H9 (cell line): ENCODE results near the gene MOCS1. TPM values are rescaled to one million over a fixed set of nuclear protein-coding genes. Genes with fewer than 3 reads are reported as not detected.

Source experiments
- DNase-seq: peaks from one replicate; pipeline ENCODE4 v3.0.0-alpha.2; 2017
- H2AFZ ChIP-seq: one replicate; pipeline ENCODE4 v1.6.1; 2013; ENCODE audit warnings: mild to moderate bottlenecking, low read length, control low read depth, moderate library complexity
- H2AK5ac ChIP-seq: 2 replicates; pipeline ENCODE4 v1.6.1; 2013; ENCODE audit warnings: low read length, control low read depth, mixed read lengths; ENCODE audit not compliant: insufficient read length
- H2BK120ac ChIP-seq: one replicate; pipeline ENCODE4 v1.6.1; 2013; ENCODE audit warnings: low read depth, mild to moderate bottlenecking, low read length, control low read depth, inconsistent platforms; ENCODE audit not compliant: poor library complexity, severe bottlenecking
- H2BK12ac ChIP-seq: 2 replicates; pipeline ENCODE4 v1.6.1; 2013; ENCODE audit warnings: low read length, control low read depth, mixed read lengths, low read depth; ENCODE audit not compliant: insufficient read length
- H2BK15ac ChIP-seq: 2 replicates; pipeline ENCODE4 v1.6.1; 2013; ENCODE audit warnings: low read depth, low read length, control low read depth
- H2BK20ac ChIP-seq: one replicate; pipeline ENCODE4 v1.6.1; 2013; ENCODE audit warnings: low read depth, mild to moderate bottlenecking, low read length, control low read depth, inconsistent platforms; ENCODE audit not compliant: poor library complexity, severe bottlenecking
- H2BK5ac ChIP-seq: 2 replicates; pipeline ENCODE4 v1.6.1; 2013; ENCODE audit warnings: low read length, control low read depth, mixed read lengths; ENCODE audit not compliant: insufficient read length
- H3K14ac ChIP-seq: 2 replicates; pipeline ENCODE4 v1.6.1; 2013; ENCODE audit warnings: low read length, control low read depth; ENCODE audit not compliant: insufficient read depth
- H3K18ac ChIP-seq: 2 replicates; pipeline ENCODE4 v1.6.1; 2013; ENCODE audit warnings: low read depth, mild to moderate bottlenecking, mixed read lengths, low read length, control low read depth; ENCODE audit not compliant: insufficient read length
- H3K23ac ChIP-seq: 2 replicates; pipeline ENCODE4 v1.6.1; 2013; ENCODE audit warnings: low read length, control low read depth, mixed read lengths, low read depth; ENCODE audit not compliant: insufficient read length
- H3K23me2 ChIP-seq: 2 replicates; pipeline ENCODE4 v1.6.1; 2013; ENCODE audit warnings: low read depth, mild to moderate bottlenecking, mixed read lengths, low read length, control low read depth; ENCODE audit not compliant: insufficient read length, poor library complexity, severe bottlenecking
- H3K27ac ChIP-seq: 2 replicates; pipeline ENCODE4 v1.5.1; 2013; ENCODE audit warnings: low read length, control low read depth, mixed read lengths, low read depth; ENCODE audit not compliant: insufficient read length
- H3K27me3 ChIP-seq: 2 replicates; pipeline ENCODE4 v1.6.1; 2013; ENCODE audit warnings: low read length, control low read depth, inconsistent platforms; ENCODE audit not compliant: insufficient read depth
- H3K4ac ChIP-seq: 2 replicates; pipeline ENCODE4 v1.6.1; 2013; ENCODE audit warnings: low read depth, mild to moderate bottlenecking, control low read depth, inconsistent platforms, low read length, moderate library complexity
- H3K4me1 ChIP-seq: 2 replicates; pipeline ENCODE4 v1.6.1; 2013; ENCODE audit warnings: low read length, control low read depth, inconsistent platforms; ENCODE audit not compliant: insufficient read depth
- H3K4me2 ChIP-seq: 2 replicates; pipeline ENCODE4 v1.6.1; 2013; ENCODE audit warnings: low read length, control low read depth, mixed read lengths; ENCODE audit not compliant: insufficient read length, insufficient read depth
- H3K56ac ChIP-seq: 2 replicates; pipeline ENCODE4 v1.6.1; 2013; ENCODE audit warnings: low read depth, mild to moderate bottlenecking, mixed read lengths, low read length, control low read depth; ENCODE audit not compliant: insufficient read length
- H3K79me1 ChIP-seq: 2 replicates; pipeline ENCODE4 v1.6.1; 2013; ENCODE audit warnings: low read depth, mild to moderate bottlenecking, moderate library complexity, low read length, control low read depth, inconsistent platforms; ENCODE audit not compliant: insufficient read depth, poor library complexity, severe bottlenecking
- H3K79me2 ChIP-seq: 2 replicates; pipeline ENCODE4 v1.6.1; 2013; ENCODE audit warnings: low read length, control low read depth, inconsistent platforms; ENCODE audit not compliant: insufficient read depth
- H3K9ac ChIP-seq: 2 replicates; pipeline ENCODE4 v1.6.1; 2013; ENCODE audit warnings: low read length, control low read depth, mixed read lengths; ENCODE audit not compliant: insufficient read length; ENCODE audit errors: extremely low read depth
- H3K9me3 ChIP-seq: one replicate; pipeline ENCODE4 v1.6.1; 2013; ENCODE audit warnings: low read depth, low read length, inconsistent platforms; ENCODE audit not compliant: control insufficient read depth
- H3T11ph ChIP-seq: one replicate; pipeline ENCODE4 v1.6.1; 2013; ENCODE audit warnings: mild to moderate bottlenecking, low read length, control low read depth, inconsistent platforms
- H4K20me1 ChIP-seq: one replicate; pipeline ENCODE4 v1.6.1; 2013; ENCODE audit not compliant: control insufficient read depth, insufficient read length, insufficient read depth
- H4K5ac ChIP-seq: 2 replicates; pipeline ENCODE4 v1.6.1; 2013; ENCODE audit warnings: low read depth, mild to moderate bottlenecking, mixed read lengths, low read length, control low read depth; ENCODE audit not compliant: insufficient read length
- H4K8ac ChIP-seq: replicated peaks from 2 replicates; pipeline ENCODE4 v1.6.1; 2013; ENCODE audit warnings: low read length, control low read depth, mixed read lengths, low read depth; ENCODE audit not compliant: insufficient read length
- H4K91ac ChIP-seq: 2 replicates; pipeline ENCODE4 v1.6.1; 2013; ENCODE audit warnings: low read depth, mild to moderate bottlenecking, moderate library complexity, mixed read lengths, low read length, control low read depth; ENCODE audit not compliant: insufficient read length
- H3K27ac Mint-ChIP-seq, 3 experiments: 2 replicates in 2 of 3; 3 replicates in 1 of 3; pipeline ENCODE4 v1.8.0; 2020 to 2021; ENCODE audit warnings: mixed read lengths in 3 of 3, mild to moderate bottlenecking in 1 of 3, moderate library complexity in 1 of 3
- H3K27me3 Mint-ChIP-seq: 2 replicates; pipeline ENCODE4 v1.8.0; 2021; ENCODE audit warnings: low read depth, mild to moderate bottlenecking, moderate library complexity, mixed read lengths
- H3K36me3 Mint-ChIP-seq, 3 experiments: 2 replicates in 2 of 3; 3 replicates in 1 of 3; pipeline ENCODE4 v1.8.0; 2020 to 2021; ENCODE audit warnings: low read depth in 3 of 3, mixed read lengths in 3 of 3; ENCODE audit not compliant: insufficient read depth in 1 of 3
- H3K4me1 Mint-ChIP-seq, 2 experiments: 2 replicates each; pipeline ENCODE4 v1.8.0; 2020; ENCODE audit warnings: mixed read lengths in 2 of 2
- H3K4me3 Mint-ChIP-seq, 2 experiments: 2 replicates in 1 of 2; 3 replicates in 1 of 2; pipeline ENCODE4 v1.8.0; 2020 to 2021; ENCODE audit warnings: mild to moderate bottlenecking in 2 of 2, mixed read lengths in 2 of 2, moderate library complexity in 1 of 2
- H3K9me3 Mint-ChIP-seq, 2 experiments: 2 replicates in 1 of 2; 3 replicates in 1 of 2; pipeline ENCODE4 v1.8.0; 2020; ENCODE audit warnings: mild to moderate bottlenecking in 2 of 2, mixed read lengths in 2 of 2, moderate library complexity in 1 of 2
- CTCF ChIP-seq: fragments of 200-600 bp; sonication (generic); conservative IDR thresholded peaks from 3 replicates; pipeline ENCODE4 v1.8.0; 2021; ENCODE audit warnings: antibody characterized with exemption, mild to moderate bottlenecking
- WGBS: extraction: QIAGEN DNeasy Blood & Tissue Kit; methylation state at CpG from one replicate; pipeline ENCODE4 v1.1.7; 2013; ENCODE audit warnings: missing lambda C conversion rate, low lambda C conversion rate, mixed read lengths; ENCODE audit not compliant: insufficient read length; ENCODE audit errors: extremely low coverage; 5-methylcytosine and 5-hydroxymethylcytosine counted together
- total RNA-seq: library from RNA; stranded (reverse); gene quantifications from 2 replicates; pipeline ENCODE4 v1.2.1, GENCODE V29; 2021

MOCS1 gene
- total RNA-seq, 1 experiment from 2014 or later: 15.2 TPM

- H3K9me3 Mint-ChIP-seq: no peaks in the 10 kb centered on the region
- no peak overlapping the region for H3K23ac ChIP-seq
- no peaks in the 10 kb centered on the region for H3K27me3 Mint-ChIP-seq
Measured at GRCh38 chr6:39913391-39913916, 20.8 kb downstream of the MOCS1 start.

More at GRCh38 chr6:39913391-39913916, 20.8 kb downstream of the MOCS1 start:
- Histone ChIP-seq H2AK5ac (no peak overlapping the region), H2BK120ac (no peak overlapping the region), H3K18ac (no peak overlapping the region), H3K4me1 (no peaks in the 10 kb centered on the region), H3K27me3 (no peaks in the 10 kb centered on the region), H3K23me2 (no peaks in the 10 kb centered on the region), H3K9me3 (no peaks in the 10 kb centered on the region), H2BK15ac (no peak overlapping the region), H3T11ph (no peak overlapping the region), H3K27ac (no peak overlapping the region), H3K79me1 (no peaks in the 10 kb centered on the region), H2BK12ac (no peak overlapping the region), H4K20me1 (no peaks in the 10 kb centered on the region), H3K56ac (no peak overlapping the region), H3K4me2 (no peak overlapping the region), H3K14ac (no peak overlapping the region), H4K8ac (no peak overlapping the region), H3K4ac (no peak overlapping the region), H3K9ac (no peak overlapping the region), H2AFZ (no peak overlapping the region), H4K91ac (no peak overlapping the region), H2BK20ac (no peak overlapping the region), H2BK5ac (no peak overlapping the region), H3K79me2 (no peaks in the 10 kb centered on the region; the same call in 1 of the 2 replicates), H4K5ac (no peak overlapping the region)
- DNase-seq: peak; percentile 15
- WGBS: no CpG with 5 or more reads among the region's 12 CpGs
- peaks cover 17 to 32% (median 26%) of the 10 kb centered on the region in 3 experiments; a peak in 6 of 7 replicates for H3K36me3 Mint-ChIP-seq
- no peak for TF ChIP-seq CTCF
- peaks cover 8 to 14% of the 10 kb centered on the region in 2 experiments for H3K4me1 Mint-ChIP-seq
- H3K4me3 Mint-ChIP-seq: no peak overlapping the region
- no peak overlapping the region; a peak in 2 of 7 replicates for H3K27ac Mint-ChIP-seq
